GM18861 (cell line): ENCODE data around the gene CLCA4.

ENCODE experiments used
- ATAC-seq: cut with Tn5 transposase; IDR thresholded peaks from one replicate; pipeline ENCODE4 v1.9.1; 2021; ENCODE audit not compliant: unreplicated experiment

The CLCA4 gene

DNA sequence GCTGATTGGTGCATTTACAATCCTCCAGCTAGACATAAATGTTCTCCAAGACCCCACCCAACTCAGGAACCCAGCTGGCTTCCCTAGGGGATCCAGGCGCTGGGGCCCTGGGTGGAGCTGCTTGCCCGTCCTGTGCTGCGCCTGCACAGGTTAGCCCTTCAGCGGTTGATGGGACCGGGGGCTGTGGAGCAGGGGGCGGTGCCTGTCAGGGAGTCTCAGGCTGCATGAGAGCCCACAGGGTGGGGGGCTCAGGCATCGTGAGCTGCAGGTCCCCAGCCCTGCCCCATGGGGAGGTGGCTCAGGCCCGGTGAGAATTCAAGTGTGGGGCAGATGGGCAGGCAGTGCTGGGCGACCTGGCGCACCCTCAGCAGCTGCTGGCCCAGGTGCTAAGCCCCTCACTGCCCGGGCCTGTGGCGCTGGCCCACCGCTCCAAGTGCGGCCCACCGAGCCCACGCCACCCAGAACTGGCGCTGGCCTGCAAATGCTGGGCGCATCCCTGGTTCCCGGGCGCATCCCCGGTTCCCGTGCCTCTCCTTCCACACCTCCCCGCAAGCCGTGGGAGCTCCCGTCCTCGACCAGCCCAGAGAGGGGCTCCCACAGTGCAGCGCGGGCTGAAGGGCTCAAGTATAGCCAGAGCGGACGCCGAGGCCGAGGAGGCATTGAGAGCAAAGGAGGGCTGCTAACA, 23.1 kb upstream of the CLCA4 start:
- ATAC-seq = no peak

DNA sequence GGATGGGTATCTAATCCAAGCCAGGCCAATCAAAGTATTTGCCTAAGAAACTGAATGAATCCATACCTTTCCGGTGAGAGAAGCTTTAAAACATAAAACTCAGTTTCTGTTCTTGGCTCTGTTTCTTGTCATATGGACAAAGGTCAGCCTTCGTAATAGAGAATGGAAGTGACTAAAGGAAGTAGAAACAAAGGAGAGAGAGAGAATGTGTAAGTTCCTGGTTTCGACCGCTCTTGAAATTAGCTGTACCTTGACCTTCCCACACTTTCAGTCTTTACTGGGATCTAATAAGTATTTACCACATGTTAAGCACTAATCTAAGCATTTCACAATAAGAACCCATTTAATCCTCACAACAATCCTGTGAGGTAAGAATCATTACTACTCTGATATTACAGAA, 19.6 kb upstream of the CLCA4 start:
- no peak for ATAC-seq

DNA sequence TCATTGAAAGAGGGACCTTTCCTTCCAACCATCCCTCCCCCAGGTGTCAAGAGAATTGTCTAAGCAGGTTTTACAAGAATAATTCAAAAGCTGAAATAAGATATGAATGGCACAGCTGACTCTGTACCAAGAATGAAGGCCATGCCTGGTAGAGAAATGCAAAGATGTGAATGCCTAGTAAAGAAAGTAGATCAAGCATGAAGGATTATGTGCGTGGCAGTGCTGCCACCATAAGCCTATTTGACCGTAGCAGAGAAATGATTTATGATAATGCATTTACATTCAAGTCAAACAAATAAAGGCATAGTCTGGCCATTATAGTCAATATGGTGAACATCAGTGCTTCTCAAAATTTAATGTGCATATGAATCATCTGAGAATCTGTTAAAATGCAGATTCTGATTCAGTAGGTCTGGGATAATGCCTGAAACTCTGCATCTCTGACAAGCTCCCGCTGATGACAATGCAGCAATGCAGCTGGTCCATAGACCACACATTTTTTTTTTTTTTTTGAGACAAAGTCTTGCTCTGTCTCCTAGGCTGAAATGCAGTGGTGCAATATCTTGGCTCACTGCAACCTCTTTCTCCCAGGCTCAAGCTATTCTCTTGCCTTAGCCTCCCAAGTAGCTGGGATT, 16.6 kb upstream of the CLCA4 start:
- no peak for ATAC-seq

DNA sequence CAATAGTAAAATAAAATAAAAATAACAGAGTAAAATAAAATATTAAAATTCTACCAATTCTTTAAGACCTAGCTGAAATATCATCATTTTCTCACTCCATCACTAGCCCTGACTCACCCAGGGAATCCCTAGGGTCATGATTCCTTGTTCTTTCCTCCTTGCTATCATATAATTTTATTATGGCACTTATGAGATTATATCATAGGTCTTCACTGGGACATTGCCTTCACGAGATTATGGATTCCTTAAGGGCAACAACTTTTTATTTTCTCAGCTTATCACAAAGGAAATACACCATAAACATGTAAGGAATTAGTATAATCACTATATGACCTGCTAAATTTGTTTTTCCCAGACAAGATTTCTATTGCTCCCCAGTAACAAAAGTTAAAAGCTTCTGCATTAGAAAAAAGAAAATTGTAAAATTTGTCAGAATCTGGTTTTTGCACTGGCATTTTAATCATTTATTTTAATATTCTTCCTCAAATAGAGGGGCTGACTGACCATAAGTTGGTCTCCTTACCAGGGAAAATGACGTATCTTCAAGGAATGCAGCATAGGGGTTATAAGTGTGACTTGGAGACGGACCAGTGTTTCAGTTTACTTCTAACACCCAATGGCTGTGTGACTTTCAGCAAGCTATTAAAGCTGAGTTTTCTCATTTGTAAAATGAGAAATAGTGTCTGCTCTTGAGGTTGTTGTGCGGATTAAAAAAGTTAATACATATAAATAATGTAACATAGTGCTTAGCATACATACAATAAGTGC, 8.8 kb upstream of the CLCA4 start:
- ATAC-seq = no peak

DNA sequence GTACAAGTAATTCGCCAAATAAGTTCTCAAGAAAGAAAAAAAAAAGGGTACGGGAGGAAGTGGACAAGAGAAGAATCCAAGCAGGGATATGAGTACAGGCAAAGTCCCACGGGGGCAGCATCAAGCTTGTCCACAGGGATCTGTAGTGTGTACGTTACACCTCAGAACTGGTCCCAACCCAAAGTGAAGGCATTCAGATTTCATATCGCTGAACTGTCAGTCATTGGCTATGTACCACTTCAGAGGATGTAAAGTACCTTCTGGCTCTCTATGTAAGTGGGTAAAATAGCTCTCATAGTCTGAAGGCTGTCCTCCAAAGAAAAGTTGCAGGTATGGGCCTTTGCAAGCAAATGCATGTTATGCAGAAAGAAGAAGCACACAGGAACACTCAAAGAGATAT, 8.1 kb upstream of the CLCA4 start:
- ATAC-seq = no peak

DNA sequence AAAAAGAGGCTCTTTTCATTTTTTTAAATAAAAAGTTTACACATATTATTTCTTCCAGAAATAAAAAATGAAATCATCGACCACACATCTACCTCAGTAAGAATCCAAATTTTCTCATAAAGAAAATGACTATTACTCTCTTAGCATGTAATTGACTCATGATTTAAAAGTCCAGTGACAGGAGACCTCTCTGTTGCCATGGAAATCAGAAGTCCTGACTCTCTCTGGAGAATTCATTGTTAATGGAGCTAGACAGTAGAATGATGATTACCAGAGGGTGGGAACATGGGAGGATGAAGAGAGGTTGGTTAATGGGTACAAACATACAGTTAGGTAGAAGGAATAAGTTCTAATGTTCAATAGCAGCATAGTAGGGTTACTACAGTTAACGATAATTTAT, 5.0 kb upstream of the CLCA4 start:
- ATAC-seq = no peak

DNA sequence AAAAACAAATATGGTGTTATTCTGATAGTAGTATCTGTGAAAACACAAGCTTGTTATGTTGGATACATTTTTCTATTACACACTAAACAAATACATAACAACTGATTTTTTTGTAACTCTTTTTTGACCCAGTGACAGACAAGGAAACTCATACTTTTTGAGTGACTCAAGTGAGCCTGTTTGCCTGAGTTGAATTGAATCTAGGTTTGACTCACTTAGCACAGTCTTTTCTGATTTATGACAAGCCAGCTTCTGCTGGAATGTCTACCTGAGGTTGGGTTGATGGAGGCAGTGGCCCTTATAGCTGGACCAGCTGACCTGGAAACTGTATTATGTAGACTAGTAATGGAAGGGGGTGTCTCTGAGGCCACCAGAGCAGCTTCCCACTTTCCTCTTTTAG, 4.2 kb upstream of the CLCA4 start:
- ATAC-seq = no peak

DNA sequence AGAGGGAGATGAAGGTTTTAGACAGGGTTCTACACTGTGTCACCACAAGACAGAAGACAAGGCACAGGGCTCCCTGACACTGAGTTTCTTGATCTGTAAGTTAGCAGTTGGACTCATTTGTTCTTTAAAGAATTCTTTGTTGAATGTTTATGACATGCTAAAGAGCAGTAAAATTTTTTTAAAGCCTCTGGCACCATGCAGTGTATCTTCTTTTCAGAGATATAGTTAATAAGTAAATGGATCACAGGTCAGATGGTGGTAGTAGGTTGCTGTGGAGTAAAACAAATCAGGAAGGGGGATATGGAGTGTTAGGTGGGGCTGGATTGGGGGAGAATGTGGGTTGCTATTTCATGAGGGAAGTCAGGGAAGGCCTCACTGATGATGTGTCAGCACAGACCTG, 2.0 kb downstream of the CLCA4 start:
- no peak for ATAC-seq

DNA sequence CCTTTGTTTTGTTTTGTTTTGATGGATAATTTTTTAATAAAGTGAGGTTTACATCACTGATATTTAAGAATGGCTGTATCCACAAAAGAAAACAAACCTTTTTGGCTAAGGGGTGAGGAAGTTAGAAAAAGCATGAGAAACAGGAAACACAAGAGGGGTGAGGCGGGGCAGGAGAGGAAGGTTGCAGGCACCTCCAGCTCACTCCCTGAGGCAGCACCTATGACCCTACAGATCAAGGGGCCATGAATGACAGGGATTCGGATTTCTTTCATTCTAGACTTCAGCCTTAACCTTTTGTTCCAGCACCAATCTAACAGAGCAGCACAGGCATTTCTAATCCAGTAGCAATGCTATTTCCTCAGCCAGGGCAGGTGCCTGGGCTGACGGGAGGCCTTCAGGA, 4.4 kb downstream of the CLCA4 start:
- no peak for ATAC-seq

DNA sequence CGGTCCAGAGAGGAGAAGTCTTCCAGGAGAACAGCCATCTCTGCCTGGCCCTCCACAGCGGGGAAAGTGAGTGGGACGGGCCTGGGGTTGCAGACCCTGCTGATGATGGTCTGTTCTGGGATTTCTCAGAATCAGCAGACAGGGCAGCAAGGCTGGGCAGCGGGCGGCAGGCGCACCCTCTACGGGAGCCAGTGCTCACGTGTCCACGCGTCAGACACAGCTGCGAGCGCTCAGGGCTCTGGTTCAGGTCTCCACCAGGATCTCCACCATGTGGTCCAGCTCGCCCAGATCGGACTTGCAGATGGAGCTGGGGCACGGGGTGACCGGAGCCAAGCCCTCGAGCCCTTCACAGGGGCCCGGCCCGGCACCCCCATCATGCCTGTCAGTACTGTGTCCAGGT, 5.5 kb downstream of the CLCA4 start:
- ATAC-seq = no peak

DNA sequence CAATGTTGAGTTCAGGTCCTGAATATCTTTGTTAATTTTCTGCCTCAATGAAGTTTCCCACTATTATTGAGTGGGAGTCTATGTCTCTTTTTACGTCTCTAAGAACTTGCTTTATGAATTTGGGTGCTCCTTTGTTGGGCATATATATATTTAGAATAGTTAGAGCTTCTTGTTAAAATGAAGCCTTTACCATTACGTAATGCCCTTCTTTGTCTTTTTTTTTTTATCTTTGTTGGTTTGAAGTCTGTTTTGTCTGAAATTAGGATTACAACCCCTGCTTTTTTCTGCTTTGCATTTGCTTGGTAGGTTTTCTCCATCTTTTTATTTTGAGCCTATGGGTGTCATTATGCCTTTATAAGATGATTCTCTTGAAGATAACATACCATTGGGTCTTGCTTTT, 10.9 kb downstream of the CLCA4 start:
- ATAC-seq = no peak

DNA sequence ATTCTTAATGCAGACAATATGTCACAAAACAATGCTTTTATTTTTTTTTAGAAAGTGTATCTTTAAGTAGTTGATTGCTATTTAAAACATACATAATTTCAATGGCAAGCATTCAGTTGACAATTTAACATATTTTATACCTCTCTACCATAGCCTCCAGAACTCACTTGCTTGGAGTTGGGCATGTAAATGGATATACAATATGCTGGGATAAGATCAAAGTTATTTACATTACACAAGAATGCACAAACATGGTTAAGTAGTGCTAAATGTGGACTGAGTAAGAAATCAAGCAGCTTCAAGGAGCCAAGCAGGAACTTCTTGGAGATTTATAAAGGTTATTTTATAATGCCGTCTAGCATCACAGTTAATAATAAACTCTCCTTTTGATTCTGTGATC, 17.0 kb downstream of the CLCA4 start:
- ATAC-seq = no peak

DNA sequence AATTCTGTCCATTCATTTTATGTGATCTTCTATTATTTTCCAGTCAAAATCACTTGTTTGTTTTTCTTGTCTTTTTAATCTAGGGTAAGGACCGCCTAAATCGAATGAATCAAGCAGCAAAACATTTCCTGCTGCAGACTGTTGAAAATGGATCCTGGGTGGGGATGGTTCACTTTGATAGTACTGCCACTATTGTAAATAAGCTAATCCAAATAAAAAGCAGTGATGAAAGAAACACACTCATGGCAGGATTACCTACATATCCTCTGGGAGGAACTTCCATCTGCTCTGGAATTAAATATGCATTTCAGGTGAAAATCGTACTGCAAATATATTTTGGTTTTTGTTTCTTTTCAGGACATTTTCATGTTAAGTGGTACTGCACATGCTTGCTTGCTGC, 20.5 kb downstream of the CLCA4 start:
- no peak for ATAC-seq

DNA sequence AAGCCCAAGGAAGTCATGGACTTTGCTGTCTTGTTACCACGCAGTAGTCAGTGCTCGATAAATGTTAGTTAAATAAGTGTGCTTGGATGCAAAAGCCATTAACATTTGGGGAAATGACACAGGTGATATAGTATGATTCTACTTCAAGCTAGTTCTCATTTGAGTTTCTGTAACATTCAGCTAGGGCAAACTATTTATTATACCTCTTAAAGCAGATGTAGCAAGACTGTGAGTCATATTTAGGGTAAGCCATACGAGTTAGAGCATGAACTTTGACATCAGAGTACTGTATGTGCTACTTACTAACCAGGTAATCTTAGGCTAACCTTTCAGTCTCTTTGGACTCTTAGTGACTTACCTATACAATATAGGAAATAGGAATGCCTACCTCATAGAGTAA, 21.0 kb downstream of the CLCA4 start:
- no peak for ATAC-seq

DNA sequence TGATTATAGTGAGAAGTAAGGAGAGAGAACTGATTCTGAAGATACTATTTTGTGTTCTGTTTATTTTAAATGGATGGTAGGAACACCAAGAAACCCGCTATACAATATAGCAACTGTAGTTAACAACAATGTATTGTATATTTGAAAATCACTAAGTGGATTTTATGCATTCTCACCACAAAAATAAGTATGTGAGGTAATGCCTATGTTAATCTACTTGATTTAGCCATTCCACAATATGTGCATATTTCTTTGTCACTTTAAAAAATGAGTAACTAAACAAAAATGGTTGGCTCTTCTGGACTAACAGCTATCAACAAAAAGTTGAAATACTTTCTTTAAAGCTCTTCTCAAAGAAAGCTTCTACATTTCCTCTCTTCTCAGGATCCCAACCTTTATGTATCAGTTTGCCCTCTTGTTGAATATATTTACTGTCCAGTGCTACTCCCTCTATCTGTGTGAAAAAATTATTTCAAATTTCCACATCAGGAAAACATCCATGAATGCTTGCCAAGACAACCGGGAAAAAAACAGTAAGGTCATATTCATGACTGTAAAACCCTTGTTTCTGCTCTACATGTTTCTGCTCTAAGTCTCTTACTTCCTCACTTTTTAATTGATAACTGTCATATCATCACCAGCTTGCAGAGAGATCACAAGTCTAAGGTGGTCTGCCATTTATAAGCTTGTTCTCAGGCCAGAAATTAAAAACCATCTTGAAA, 27.0 kb downstream of the CLCA4 start:
- ATAC-seq = no peak

DNA sequence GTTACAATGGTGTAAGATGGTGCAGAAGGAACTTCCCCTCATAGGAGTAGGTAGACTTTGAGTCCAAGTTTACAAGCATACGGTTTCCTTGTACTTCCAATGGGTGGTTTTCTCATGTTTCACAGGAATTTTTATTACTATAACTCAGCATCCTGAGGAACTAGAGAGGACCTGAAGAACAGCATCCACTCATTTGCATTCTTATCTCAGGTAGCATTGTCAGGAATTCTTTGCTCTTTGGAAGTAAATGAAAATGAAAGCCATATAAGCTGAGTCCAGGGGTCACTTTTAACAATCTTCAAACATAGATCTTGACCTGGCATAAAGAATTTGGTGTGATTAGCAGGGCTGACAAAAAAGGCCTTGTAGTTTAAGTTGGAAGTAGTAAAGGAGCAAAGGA, 34.4 kb downstream of the CLCA4 start:
- ATAC-seq = no peak

DNA sequence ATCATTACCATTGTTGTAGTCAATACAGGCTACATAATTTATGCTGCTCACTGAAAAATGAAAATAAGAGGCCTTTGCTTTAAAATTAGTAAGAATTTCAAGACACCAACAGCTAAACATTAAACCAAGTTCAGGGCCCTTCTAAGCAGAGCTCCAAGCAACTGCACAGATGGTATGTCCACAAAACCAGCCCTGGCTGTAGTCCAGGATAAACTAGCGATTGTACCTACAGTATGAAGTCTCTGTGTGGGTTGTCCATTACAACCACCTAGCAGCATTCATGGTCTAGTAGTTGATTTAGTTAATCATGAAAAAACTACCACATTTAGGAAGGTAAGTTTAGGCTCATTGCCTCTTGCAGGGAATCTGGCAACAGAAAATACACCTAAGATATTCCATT, 35.3 kb downstream of the CLCA4 start:
- ATAC-seq = no peak

DNA sequence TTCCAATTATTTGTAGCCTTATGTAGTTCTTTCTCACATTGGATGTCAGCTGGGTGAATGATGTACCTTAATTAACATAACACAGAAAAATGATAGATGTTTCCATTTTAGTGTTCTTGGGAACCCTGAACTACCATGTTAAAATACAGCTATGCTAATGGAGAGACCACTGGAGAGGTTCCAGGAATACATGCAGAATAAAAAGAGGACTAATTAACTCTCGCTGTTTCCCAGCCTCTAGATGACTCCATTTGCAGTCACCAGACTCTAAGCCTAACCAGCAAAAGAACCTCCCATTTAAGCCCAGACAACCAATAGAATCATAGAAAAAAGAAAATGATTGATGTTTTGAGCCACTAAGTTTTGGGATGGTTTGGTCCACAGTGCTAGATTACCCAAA, 36.2 kb downstream of the CLCA4 start:
- ATAC-seq = no peak

DNA sequence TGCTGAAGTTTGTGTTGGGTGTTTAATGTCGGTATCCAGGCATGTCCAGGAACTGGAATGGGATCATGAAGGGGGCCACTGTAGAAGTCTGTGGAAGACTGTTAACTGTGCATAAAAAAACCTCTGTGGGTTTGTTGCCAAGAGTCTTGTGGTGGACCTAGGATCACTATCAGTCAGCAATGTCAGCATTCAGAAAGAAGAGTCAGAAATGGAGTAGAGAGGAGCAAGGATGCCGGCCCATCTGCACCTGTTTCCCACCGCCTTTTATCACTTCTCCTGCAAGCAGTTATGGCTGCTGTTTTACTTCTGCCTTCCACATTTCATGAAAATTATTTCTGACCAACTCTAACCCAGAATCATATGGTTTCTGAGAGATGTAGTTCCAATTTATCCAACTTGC, 36.7 kb downstream of the CLCA4 start:
- ATAC-seq = no peak

DNA sequence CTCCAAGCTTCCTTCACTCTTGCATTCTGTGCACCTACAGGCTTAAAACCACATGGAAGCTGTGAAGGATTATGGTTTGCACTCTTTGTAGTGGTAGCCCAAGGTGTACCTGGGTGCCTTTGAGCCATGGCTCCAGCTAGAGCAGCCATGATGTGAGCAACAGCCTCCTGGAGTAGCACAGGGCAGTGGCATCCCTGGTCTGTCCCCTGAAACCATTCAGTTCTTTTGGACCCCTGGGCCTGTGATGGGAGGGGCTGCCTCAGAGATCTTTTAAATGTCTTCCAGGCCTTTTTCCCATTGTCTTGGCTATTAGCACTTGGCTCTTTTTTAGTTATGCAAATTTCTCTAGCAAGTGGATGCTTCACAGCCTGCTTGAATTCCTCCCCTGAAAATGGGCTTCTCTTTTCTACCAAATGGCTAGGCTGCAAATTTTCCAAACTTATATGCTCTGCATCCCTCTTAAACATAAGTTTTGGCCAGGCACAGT, 47.4 kb downstream of the CLCA4 start:
- no peak for ATAC-seq

DNA sequence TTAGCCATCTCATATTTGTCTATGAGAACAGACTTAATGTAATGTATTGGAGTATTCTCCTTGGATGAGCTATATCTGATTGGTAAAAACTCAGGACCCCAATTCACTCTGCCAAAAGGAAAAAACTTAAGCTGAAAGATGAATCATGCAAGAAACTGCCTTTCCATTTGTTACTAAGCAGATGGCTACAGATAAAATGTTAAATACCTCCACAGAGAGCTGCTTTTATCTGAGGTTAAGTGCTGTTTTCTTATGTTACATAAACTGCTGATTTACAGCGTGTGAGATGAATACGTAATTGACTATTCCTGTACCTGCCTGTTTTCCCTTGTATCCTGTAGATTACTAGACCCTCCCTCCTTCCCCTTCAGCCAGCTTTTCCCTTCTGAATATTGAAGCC, 49.3 kb downstream of the CLCA4 start:
- ATAC-seq = no peak
